Measurements from ENCODE around the gene DCDC1.

DNA sequence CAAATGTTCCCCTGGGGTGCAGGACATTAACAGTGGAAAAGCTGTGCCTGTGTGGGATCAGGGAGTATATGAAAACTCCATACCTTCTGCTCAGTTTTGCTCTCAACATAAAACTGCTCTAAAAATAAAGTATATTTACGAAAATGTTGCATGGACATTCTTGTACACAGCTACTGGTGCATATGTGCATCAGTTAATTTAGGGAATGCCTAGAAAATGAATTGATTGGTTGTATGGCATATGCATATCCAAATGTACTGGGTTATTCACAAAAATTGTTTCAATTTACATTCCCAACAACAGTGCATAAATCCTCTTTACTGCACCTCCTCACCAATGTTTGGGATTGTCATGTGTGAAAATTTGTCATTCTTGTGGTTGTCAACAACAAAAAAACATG, 532.3 kb downstream of the DCDC1 start:
- TF ChIP-seq POLR2AphosphoS5 (IDR thresholded peaks at IDR 0.05) (no peak), POLR2A (IDR thresholded peaks at IDR 0.05; ENCODE audit: low read depth) (no peak)
- TF ChIP-seq, protein P1, sequence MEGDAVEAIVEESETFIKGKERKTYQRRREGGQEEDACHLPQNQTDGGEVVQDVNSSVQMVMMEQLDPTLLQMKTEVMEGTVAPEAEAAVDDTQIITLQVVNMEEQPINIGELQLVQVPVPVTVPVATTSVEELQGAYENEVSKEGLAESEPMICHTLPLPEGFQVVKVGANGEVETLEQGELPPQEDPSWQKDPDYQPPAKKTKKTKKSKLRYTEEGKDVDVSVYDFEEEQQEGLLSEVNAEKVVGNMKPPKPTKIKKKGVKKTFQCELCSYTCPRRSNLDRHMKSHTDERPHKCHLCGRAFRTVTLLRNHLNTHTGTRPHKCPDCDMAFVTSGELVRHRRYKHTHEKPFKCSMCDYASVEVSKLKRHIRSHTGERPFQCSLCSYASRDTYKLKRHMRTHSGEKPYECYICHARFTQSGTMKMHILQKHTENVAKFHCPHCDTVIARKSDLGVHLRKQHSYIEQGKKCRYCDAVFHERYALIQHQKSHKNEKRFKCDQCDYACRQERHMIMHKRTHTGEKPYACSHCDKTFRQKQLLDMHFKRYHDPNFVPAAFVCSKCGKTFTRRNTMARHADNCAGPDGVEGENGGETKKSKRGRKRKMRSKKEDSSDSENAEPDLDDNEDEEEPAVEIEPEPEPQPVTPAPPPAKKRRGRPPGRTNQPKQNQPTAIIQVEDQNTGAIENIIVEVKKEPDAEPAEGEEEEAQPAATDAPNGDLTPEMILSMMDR (IDR thresholded peaks at IDR 0.05): no peak

Data from esophagus muscularis mucosa (tissue), 3 donors.